GM12878 (cell line): ENCODE data around the gene SERPINA4.

Experiments used
- CREB1 ChIP-seq: IDR thresholded peaks from 2 replicates; pipeline ENCODE4 v1.6.1; 2012; ENCODE audit warnings: low read depth, mild to moderate bottlenecking, inconsistent platforms
- EP300 ChIP-seq, 2 experiments: fragments of 150-350 bp in 1 of 2; IDR thresholded peaks; 2 replicates each; pipeline ENCODE4 v1.6.1; 2011 to 2012; ENCODE audit warnings: low read depth in 2 of 2, low read length in 2 of 2, borderline replicate concordance in 1 of 2, improper control_type of control experiment in 1 of 2, inconsistent platforms in 1 of 2; ENCODE audit not compliant: control insufficient read depth in 1 of 2
- GABPA ChIP-seq: IDR thresholded peaks from 2 replicates; pipeline ENCODE4 v1.6.1; 2014; ENCODE audit warnings: antibody characterized with exemption, low read depth, mild to moderate bottlenecking, inconsistent platforms
- NR2F1 ChIP-seq: fragments of 450-650 bp; conservative IDR thresholded peaks from 2 replicates; pipeline ENCODE4 v1.6.1; 2017; ENCODE audit warnings: mild to moderate bottlenecking
- POLR2A ChIP-seq: IDR thresholded peaks from 2 replicates; pipeline ENCODE4 v1.6.1; 2011; ENCODE audit warnings: low read depth, mild to moderate bottlenecking, low read length
- RAD21 ChIP-seq: IDR thresholded peaks from 2 replicates; pipeline ENCODE4 v1.6.1; 2011; ENCODE audit warnings: mild to moderate bottlenecking, low read depth, low read length, moderate library complexity; ENCODE audit not compliant: insufficient read depth
- ZSCAN29 ChIP-seq: fragments of 450-650 bp; IDR thresholded peaks from 2 replicates; pipeline ENCODE4 v1.6.1; 2017; ENCODE audit warnings: mild to moderate bottlenecking, moderate library complexity
- TF ChIP-seq, protein P1 (sequence below), 3 experiments: IDR thresholded peaks in 2 of 3; conservative IDR thresholded peaks in 1 of 3; 2 replicates each; pipeline ENCODE4 v1.5.1; 2011; ENCODE audit warnings: low read depth in 3 of 3, low read length in 3 of 3, mild to moderate bottlenecking in 3 of 3, control low read depth in 2 of 3, moderate library complexity in 2 of 3, inconsistent platforms in 1 of 3, mixed read lengths in 1 of 3; ENCODE audit not compliant: control insufficient read depth in 2 of 3, insufficient read depth in 1 of 3; ENCODE audit errors: extremely low read depth in 1 of 3
- TF ChIP-seq, protein P2 (sequence below): fragments of 450-650 bp; conservative IDR thresholded peaks from 2 replicates; pipeline ENCODE4 v1.6.1; 2017; ENCODE audit warnings: mild to moderate bottlenecking, moderate library complexity

DNA sequence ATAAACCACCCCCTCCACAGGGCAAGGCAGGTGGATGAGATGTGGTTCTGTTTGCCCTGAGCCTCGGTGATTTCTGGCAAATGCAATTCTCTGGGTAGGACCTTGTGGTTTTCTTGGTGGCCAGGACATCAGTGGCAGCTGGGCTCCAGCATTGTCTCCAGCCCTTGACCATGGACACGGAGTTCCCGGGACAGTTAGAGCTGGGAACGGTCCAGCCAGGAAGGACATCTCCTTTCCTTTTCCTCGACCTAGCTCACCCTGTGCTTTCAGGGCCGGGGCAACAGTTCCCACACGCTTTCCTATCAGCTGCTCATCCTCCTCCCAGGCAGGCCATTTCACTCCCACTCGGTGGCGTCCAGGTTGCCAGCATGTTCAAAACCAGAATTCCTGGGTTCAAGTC lies 9.2 kb downstream of the SERPINA4 start:
- TF ChIP-seq CREB1 (no peak), ZSCAN29 (no peak), POLR2A (no peak), NR2F1 (no peak), EP300 (IDR thresholded peaks at IDR 0.05; ENCODE audit: borderline replicate concordance in 1 of 2, control insufficient read depth in 1 of 2, low read depth in 2 of 2, low read length in 2 of 2) (no peak), GABPA (no peak), RAD21 (no peak)
- TF ChIP-seq, protein P1, sequence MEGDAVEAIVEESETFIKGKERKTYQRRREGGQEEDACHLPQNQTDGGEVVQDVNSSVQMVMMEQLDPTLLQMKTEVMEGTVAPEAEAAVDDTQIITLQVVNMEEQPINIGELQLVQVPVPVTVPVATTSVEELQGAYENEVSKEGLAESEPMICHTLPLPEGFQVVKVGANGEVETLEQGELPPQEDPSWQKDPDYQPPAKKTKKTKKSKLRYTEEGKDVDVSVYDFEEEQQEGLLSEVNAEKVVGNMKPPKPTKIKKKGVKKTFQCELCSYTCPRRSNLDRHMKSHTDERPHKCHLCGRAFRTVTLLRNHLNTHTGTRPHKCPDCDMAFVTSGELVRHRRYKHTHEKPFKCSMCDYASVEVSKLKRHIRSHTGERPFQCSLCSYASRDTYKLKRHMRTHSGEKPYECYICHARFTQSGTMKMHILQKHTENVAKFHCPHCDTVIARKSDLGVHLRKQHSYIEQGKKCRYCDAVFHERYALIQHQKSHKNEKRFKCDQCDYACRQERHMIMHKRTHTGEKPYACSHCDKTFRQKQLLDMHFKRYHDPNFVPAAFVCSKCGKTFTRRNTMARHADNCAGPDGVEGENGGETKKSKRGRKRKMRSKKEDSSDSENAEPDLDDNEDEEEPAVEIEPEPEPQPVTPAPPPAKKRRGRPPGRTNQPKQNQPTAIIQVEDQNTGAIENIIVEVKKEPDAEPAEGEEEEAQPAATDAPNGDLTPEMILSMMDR (IDR thresholded peaks at IDR 0.05 in 2 of 3, conservative IDR thresholded peaks at IDR 0.05 in 1 of 3; ENCODE audit: control insufficient read depth in 2 of 3, extremely low read depth in 1 of 3, insufficient read depth in 1 of 3, low read depth in 3 of 3, low read length in 3 of 3): no peak
- TF ChIP-seq, protein P2, sequence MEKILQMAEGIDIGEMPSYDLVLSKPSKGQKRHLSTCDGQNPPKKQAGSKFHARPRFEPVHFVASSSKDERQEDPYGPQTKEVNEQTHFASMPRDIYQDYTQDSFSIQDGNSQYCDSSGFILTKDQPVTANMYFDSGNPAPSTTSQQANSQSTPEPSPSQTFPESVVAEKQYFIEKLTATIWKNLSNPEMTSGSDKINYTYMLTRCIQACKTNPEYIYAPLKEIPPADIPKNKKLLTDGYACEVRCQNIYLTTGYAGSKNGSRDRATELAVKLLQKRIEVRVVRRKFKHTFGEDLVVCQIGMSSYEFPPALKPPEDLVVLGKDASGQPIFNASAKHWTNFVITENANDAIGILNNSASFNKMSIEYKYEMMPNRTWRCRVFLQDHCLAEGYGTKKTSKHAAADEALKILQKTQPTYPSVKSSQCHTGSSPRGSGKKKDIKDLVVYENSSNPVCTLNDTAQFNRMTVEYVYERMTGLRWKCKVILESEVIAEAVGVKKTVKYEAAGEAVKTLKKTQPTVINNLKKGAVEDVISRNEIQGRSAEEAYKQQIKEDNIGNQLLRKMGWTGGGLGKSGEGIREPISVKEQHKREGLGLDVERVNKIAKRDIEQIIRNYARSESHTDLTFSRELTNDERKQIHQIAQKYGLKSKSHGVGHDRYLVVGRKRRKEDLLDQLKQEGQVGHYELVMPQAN: no peak
